Liver (tissue), 3 donors: Measurements from ENCODE around the gene ERCC6L2.

Experiments used
- ATF3 ChIP-seq: IDR thresholded peaks from 2 replicates; pipeline ENCODE4 v1.6.1; 2016; ENCODE audit warnings: antibody characterized with exemption
- CTCF ChIP-seq: fragments of 150-350 bp; IDR thresholded peaks from 2 replicates; pipeline ENCODE4 v1.5.1; 2017; ENCODE audit warnings: improper control_type of control experiment, low read depth, low read length; ENCODE audit not compliant: missing input control
- FOXA1 ChIP-seq: IDR thresholded peaks from 2 replicates; pipeline ENCODE4 v1.6.1; 2016; ENCODE audit warnings: antibody characterized with exemption
- FOXA2 ChIP-seq: IDR thresholded peaks from 2 replicates; pipeline ENCODE4 v1.6.1; 2016; ENCODE audit warnings: antibody characterized with exemption
- GABPA ChIP-seq, 2 donors: IDR thresholded peaks in 1 of 2; conservative IDR thresholded peaks in 1 of 2; 2 replicates each; pipeline ENCODE4 v1.6.1; 2016; ENCODE audit warnings: antibody characterized with exemption in 2 of 2, mild to moderate bottlenecking in 1 of 2, moderate library complexity in 1 of 2
- HNF4G ChIP-seq: IDR thresholded peaks from 2 replicates; pipeline ENCODE4 v1.6.1; 2016; ENCODE audit warnings: antibody characterized with exemption
- JUND ChIP-seq, 2 donors: IDR thresholded peaks; 2 replicates each; pipeline ENCODE4 v1.6.1; 2016; ENCODE audit warnings: antibody characterized with exemption in 2 of 2
- MAX ChIP-seq: IDR thresholded peaks from 2 replicates; pipeline ENCODE4 v1.6.1; 2016; ENCODE audit warnings: antibody characterized with exemption
- RAD21 ChIP-seq, 2 donors: IDR thresholded peaks; 2 replicates each; pipeline ENCODE4 v1.6.1; 2016; ENCODE audit warnings: antibody characterized with exemption in 2 of 2, mild to moderate bottlenecking in 2 of 2
- REST ChIP-seq: IDR thresholded peaks from 2 replicates; pipeline ENCODE4 v1.6.1; 2016; ENCODE audit warnings: antibody characterized with exemption, mild to moderate bottlenecking
- TAF1 ChIP-seq: conservative IDR thresholded peaks from 2 replicates; pipeline ENCODE4 v1.6.1; 2016; ENCODE audit warnings: antibody characterized with exemption, mild to moderate bottlenecking
- YY1 ChIP-seq: IDR thresholded peaks from 2 replicates; pipeline ENCODE4 v1.6.1; 2016; ENCODE audit warnings: antibody characterized with exemption, mild to moderate bottlenecking
- ZBTB33 ChIP-seq: IDR thresholded peaks from 2 replicates; pipeline ENCODE4 v1.6.1; 2016; ENCODE audit warnings: antibody characterized with exemption
- donor health status: healthy.
- donor health status: healthy.

- no peak for TF ChIP-seq CTCF
- no peak for TF ChIP-seq YY1
- TF ChIP-seq JUND (IDR thresholded peaks at IDR 0.05), result no peak
- TF ChIP-seq TAF1, result no peak
- no peak for TF ChIP-seq GABPA (IDR thresholded peaks at IDR 0.05 in 1 of 2, conservative IDR thresholded peaks at IDR 0.05 in 1 of 2)
- no peak for TF ChIP-seq RAD21 (IDR thresholded peaks at IDR 0.05)
- TF ChIP-seq ZBTB33, result no peak
- no peak for TF ChIP-seq HNF4G
- TF ChIP-seq REST, result no peak
- no peak for TF ChIP-seq FOXA1
- no peak for TF ChIP-seq MAX
- TF ChIP-seq ATF3, result no peak
- TF ChIP-seq FOXA2, result no peak
Observed at GRCh38 chr9:95826183-95826838, 49.2 kb upstream of the ERCC6L2 start.
